Natural killer cell (primary cell): ENCODE measurements around the gene SLC35D1. TPM values are rescaled to one million over a fixed set of nuclear protein-coding genes. Genes with fewer than 3 reads are reported as not detected.

Experiments used
- ATAC-seq, 3 donors: fragments of 150-1000 bp in 2 of 3; fragments of 200-7000 bp in 1 of 3; cut with Tn5 transposase; 1 replicate in 1 of 3; 2 replicates in 2 of 3; pipeline ENCODE4 v1.10.0; 2021; ENCODE audit warnings: mild to moderate bottlenecking in 2 of 3, moderate library complexity in 2 of 3
- DNase-seq, 2 donors: peaks; one replicate each; pipeline versions ENCODE4 v3.0.0 to v3.0.0-alpha.2; 2013 to 2021; ENCODE audit warnings: mixed read lengths in 1 of 2
- H3K27ac ChIP-seq: one replicate; pipeline ENCODE4 v1.5.1; 2013; ENCODE audit warnings: mild to moderate bottlenecking, low read length
- H3K27me3 ChIP-seq: one replicate; pipeline ENCODE4 v1.6.1; 2013; ENCODE audit warnings: low read length; ENCODE audit not compliant: control insufficient read depth, insufficient read depth
- H3K36me3 ChIP-seq: one replicate; pipeline ENCODE4 v1.6.1; 2013; ENCODE audit warnings: low read length; ENCODE audit not compliant: control insufficient read depth, insufficient read depth
- H3K4me1 ChIP-seq: one replicate; pipeline ENCODE4 v1.6.1; 2013; ENCODE audit warnings: low read length; ENCODE audit not compliant: control insufficient read depth, insufficient read depth
- H3K4me3 ChIP-seq: one replicate; pipeline ENCODE4 v1.5.1; 2013; ENCODE audit warnings: low read length
- H3K9me3 ChIP-seq: one replicate; pipeline ENCODE4 v1.6.1; 2013; ENCODE audit warnings: low read length; ENCODE audit not compliant: control insufficient read depth, insufficient read depth
- H3K27ac Mint-ChIP-seq, 2 donors: one replicate each; pipeline ENCODE4 v1.8.0; 2022; ENCODE audit warnings: mild to moderate bottlenecking in 2 of 2, mixed read lengths in 2 of 2, moderate library complexity in 1 of 2
- H3K27me3 Mint-ChIP-seq, 2 donors: one replicate each; pipeline ENCODE4 v1.8.0; 2022; ENCODE audit warnings: low read depth in 2 of 2, mixed read lengths in 2 of 2
- H3K36me3 Mint-ChIP-seq: one replicate; pipeline ENCODE4 v1.8.0; 2022; ENCODE audit warnings: mixed read lengths
- H3K4me1 Mint-ChIP-seq, 2 donors: one replicate each; pipeline ENCODE4 v1.8.0; 2022; ENCODE audit warnings: mixed read lengths in 2 of 2
- H3K4me3 Mint-ChIP-seq: one replicate; pipeline ENCODE4 v1.8.0; 2022; ENCODE audit warnings: mild to moderate bottlenecking, moderate library complexity, mixed read lengths
- H3K9me3 Mint-ChIP-seq, 2 donors: one replicate each; pipeline ENCODE4 v1.8.0; 2022; ENCODE audit warnings: mixed read lengths in 2 of 2
- WGBS: methylation state at CpG from one replicate; pipeline ENCODE4 v1.1.7; 2013; ENCODE audit warnings: missing lambda C conversion rate; ENCODE audit not compliant: insufficient coverage; 5-methylcytosine and 5-hydroxymethylcytosine counted together
- intact Hi-C: fragments of 100-400 bp; cut with micrococcal nuclease; formaldehyde crosslinking; loops from one replicate; pipeline ENCODE4 v1.14.2; 2022
- total RNA-seq, 4 donors: library from RNA; stranded (reverse); fragments of 120-200 nt in 1 of 4; gene quantifications; one replicate each; pipeline versions ENCODE4 v1.2.3 to v1.2.4, GENCODE V29; 2013 to 2022
- TF ChIP-seq, protein P1 (sequence below): fragments of 200-600 bp; IDR thresholded peaks from one replicate; pipeline ENCODE4 v1.8.0; 2022; ENCODE audit warnings: antibody characterized with exemption

SLC35D1 gene
- total RNA-seq, 3 donors from 2014 or later (not counting 1 experiment from before 2014, with no cell fraction given): 12.9 to 17.0 (median 16.1) TPM

DNA sequence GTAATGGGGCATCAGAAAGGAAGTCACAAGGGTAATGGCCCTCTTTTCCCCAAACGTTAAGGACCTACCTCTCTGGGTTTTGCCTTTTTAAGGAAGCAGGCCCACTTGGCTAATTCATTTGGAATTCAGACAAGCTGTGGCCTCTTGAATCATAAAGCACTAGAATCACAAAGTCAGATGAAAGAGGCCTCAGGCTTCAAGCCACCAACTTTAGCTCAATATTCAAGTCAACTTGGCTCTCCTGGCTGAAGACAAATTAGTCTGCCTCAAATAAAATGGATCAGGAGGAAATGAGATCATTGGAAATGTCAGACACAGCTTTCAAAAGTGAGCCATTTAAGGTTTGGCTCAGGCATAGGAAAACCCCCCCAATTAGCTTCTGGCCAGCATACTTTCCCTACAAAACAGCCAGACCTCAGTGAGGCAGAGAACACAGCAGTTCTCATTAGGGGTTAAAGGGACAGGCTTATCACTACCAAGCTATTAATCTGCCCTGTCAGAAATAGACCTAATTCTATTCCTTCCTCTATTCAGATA lies 34.3 kb downstream of the SLC35D1 start:
- Mint-ChIP-seq H3K4me1 (peaks cover 0 to 13% of the 10 kb centered on the region in 2 donors), H3K27ac (no peak overlapping the region), H3K4me3 (no peak overlapping the region), H3K9me3 (no peaks in the 10 kb centered on the region), H3K36me3 (peaks cover 15% of the 10 kb centered on the region), H3K27me3 (no peaks in the 10 kb centered on the region)
- no peaks in the 10 kb centered on the region for H3K9me3 ChIP-seq
- DNase-seq (no peak), ATAC-seq (no peak)
- H3K4me3 ChIP-seq: no peak overlapping the region
- TF ChIP-seq, protein P1, sequence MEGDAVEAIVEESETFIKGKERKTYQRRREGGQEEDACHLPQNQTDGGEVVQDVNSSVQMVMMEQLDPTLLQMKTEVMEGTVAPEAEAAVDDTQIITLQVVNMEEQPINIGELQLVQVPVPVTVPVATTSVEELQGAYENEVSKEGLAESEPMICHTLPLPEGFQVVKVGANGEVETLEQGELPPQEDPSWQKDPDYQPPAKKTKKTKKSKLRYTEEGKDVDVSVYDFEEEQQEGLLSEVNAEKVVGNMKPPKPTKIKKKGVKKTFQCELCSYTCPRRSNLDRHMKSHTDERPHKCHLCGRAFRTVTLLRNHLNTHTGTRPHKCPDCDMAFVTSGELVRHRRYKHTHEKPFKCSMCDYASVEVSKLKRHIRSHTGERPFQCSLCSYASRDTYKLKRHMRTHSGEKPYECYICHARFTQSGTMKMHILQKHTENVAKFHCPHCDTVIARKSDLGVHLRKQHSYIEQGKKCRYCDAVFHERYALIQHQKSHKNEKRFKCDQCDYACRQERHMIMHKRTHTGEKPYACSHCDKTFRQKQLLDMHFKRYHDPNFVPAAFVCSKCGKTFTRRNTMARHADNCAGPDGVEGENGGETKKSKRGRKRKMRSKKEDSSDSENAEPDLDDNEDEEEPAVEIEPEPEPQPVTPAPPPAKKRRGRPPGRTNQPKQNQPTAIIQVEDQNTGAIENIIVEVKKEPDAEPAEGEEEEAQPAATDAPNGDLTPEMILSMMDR: no peak
- no peak overlapping the region for H3K27ac ChIP-seq
- H3K4me1 ChIP-seq: no peaks in the 10 kb centered on the region
- 86% methylated on average over 1 of the region's 1 CpG for WGBS
- no peaks in the 10 kb centered on the region for H3K27me3 ChIP-seq
- intact Hi-C loops: no loop called here
- peaks cover 39% of the 10 kb centered on the region for H3K36me3 ChIP-seq

DNA sequence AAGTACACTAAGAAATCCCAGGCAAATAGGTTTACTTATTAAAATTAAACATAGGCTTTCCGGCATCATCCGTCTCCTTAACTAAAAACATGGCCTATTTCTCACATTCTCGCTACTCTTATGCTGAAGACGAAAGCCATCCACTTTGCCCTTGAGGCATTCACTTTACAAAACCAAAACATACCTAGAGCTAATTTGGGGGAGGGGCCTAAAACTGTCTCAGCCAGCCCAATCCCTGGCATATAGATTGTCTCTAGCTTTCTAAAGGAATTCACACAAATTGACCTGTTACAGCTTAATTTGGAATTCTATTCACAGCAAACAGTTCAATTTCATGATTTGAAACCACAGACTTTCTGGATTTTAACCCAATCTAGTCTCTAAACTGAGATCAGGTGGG lies 34.8 kb downstream of the SLC35D1 start:
- H3K9me3 ChIP-seq: no peaks in the 10 kb centered on the region
- intact Hi-C loops: no loop called here
- WGBS: 100% methylated on average over 4 of the region's 4 CpGs
- H3K4me3 ChIP-seq: no peak overlapping the region
- ATAC-seq (no peak), DNase-seq (no peak)
- Mint-ChIP-seq H3K27me3 (no peaks in the 10 kb centered on the region), H3K36me3 (peaks cover 15% of the 10 kb centered on the region), H3K4me3 (no peak overlapping the region), H3K4me1 (peaks cover 0 to 13% of the 10 kb centered on the region in 2 donors), H3K27ac (peak overlapping the region in 1 of 2 donors; percentile 9), H3K9me3 (no peaks in the 10 kb centered on the region)
- no peaks in the 10 kb centered on the region for H3K4me1 ChIP-seq
- H3K27ac ChIP-seq: no peak overlapping the region
- peaks cover 34% of the 10 kb centered on the region for H3K36me3 ChIP-seq
- no peaks in the 10 kb centered on the region for H3K27me3 ChIP-seq
- TF ChIP-seq, protein P1: no peak

DNA sequence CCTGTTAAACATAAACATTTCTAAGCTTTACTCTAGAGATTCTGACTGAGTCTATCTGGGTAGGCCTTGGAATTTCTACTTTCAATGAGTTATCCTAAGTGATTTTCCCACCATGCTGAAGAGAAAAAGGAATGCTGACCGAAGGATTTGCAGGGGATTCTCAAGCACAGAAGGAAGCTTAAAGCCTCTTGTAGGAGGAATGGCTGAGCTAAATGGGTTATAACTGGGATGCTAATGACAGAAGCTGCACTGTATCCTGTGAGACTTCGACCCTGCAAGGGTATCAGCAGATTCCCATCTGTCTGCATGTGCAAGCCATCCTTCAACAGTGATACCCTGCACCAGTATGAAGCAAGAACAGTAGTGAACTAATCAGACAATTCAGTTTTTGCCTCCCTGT lies 35.4 kb downstream of the SLC35D1 start:
- DNase-seq (no peak), ATAC-seq (no peak)
- Mint-ChIP-seq H3K27me3 (no peaks in the 10 kb centered on the region), H3K36me3 (peaks cover 15% of the 10 kb centered on the region), H3K9me3 (no peaks in the 10 kb centered on the region), H3K27ac (peak overlapping the region in 1 of 2 donors; percentile 9), H3K4me1 (peaks cover 5 to 13% of the 10 kb centered on the region in 2 donors), H3K4me3 (no peak overlapping the region)
- H3K27ac ChIP-seq: no peak overlapping the region
- H3K4me1 ChIP-seq: no peaks in the 10 kb centered on the region
- H3K36me3 ChIP-seq: peaks cover 34% of the 10 kb centered on the region
- no peak overlapping the region for H3K4me3 ChIP-seq
- H3K9me3 ChIP-seq: no peaks in the 10 kb centered on the region
- TF ChIP-seq, protein P1: no peak
- no peaks in the 10 kb centered on the region for H3K27me3 ChIP-seq
- 94% methylated on average over 2 of the region's 2 CpGs for WGBS
- intact Hi-C loops: no loop called here

DNA sequence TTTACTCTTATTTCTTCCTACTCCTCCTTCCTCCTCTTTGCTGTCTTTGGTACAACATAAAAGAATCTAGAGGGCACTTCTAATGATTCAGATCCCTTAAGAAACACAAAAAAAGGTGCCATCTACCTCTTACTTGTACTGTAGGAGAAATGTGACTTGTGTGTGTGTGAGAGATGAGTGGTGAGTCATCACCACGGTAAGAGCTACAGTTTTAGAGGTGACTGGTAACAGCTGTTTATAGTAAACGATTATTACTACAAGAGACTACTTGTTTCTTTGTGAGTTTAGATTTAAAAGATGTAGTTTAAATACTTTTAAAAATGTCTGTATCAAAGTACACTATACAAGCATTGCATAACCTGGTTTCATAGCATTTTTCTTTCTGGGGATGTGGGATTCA lies 40.4 kb downstream of the SLC35D1 start:
- H3K4me3 ChIP-seq: no peak overlapping the region
- no peak for DNase-seq
- no peaks in the 10 kb centered on the region for H3K4me1 ChIP-seq
- Mint-ChIP-seq H3K36me3 (peaks cover 8% of the 10 kb centered on the region), H3K4me3 (no peak overlapping the region), H3K27ac (peak overlapping the region in 1 of 2 donors; percentile 19), H3K9me3 (no peaks in the 10 kb centered on the region), H3K27me3 (no peaks in the 10 kb centered on the region), H3K4me1 (peaks cover 5 to 8% of the 10 kb centered on the region in 2 donors)
- no peaks in the 10 kb centered on the region for H3K27me3 ChIP-seq
- H3K27ac ChIP-seq: no peak overlapping the region
- intact Hi-C loops: no loop called here
- ATAC-seq: peak in 2 of 3 donors; percentile 53 to 66
- H3K36me3 ChIP-seq: peaks cover 14% of the 10 kb centered on the region
- no peaks in the 10 kb centered on the region for H3K9me3 ChIP-seq
- TF ChIP-seq, protein P1: no peak
- WGBS: 40% methylated on average over 1 of the region's 2 CpGs
